Pancreas (tissue), 10 donors: ENCODE measurements around the gene NBPF19. TPM values are rescaled to one million over a fixed set of nuclear protein-coding genes. Genes with fewer than 3 reads are reported as not detected.
"Not testable (repeated sequence)": the region's sequence is repeated elsewhere in the genome, so short reads cannot be mapped to it uniquely, and the experiment has no call there.

Source experiments
- ATAC-seq, 4 donors: fragments of 200-7000 bp; cut with Tn5 transposase; one replicate each; pipeline versions ENCODE4 v1.8.0 to v1.9.1; 2020; ENCODE audit warnings: mild to moderate bottlenecking in 4 of 4, moderate library complexity in 4 of 4
- DNase-seq, 6 donors: peaks; one replicate each; pipeline ENCODE4 v3.0.0-alpha.2; 2020
- FAIRE-seq: peaks from 2 replicates; lab custom pipeline; 2012; peaks lifted over from hg19 to GRCh38; lab: Jason Lieb, UNC
- H3K27ac ChIP-seq, 4 donors: fragments of 200-600 bp; sonication (generic); 1 replicate in 3 of 4; 2 replicates in 1 of 4; pipeline versions ENCODE4 v1.5.0 to v1.8.0; 2020
- H3K27me3 ChIP-seq, 4 donors: fragments of 200-600 bp; one replicate each; pipeline ENCODE4 v1.8.0; 2021
- H3K36me3 ChIP-seq, 3 donors: fragments of 200-600 bp; sonication (generic) in 1 of 3; one replicate each; pipeline versions ENCODE4 v1.5.0 to v1.8.0; 2020 to 2021
- H3K4me1 ChIP-seq, 3 donors: fragments of 200-600 bp; one replicate each; pipeline ENCODE4 v1.8.0; 2021
- H3K4me3 ChIP-seq, 4 donors: fragments of 200-600 bp; sonication (generic) in 2 of 4; one replicate each; pipeline versions ENCODE4 v1.5.0 to v1.8.0; 2020 to 2021
- H3K9me3 ChIP-seq, 4 donors: fragments of 200-600 bp; one replicate each; pipeline ENCODE4 v1.8.0; 2021
- WGBS, 2 donors: extraction: QIAGEN DNeasy Blood & Tissue Kit; methylation state at CpG; one replicate each; pipeline ENCODE4 v1.1.7; 2013; 5-methylcytosine and 5-hydroxymethylcytosine counted together
- intact Hi-C, 3 donors: fragments of 100-400 bp; cut with DNase I; formaldehyde crosslinking; loops; one replicate each; pipeline versions ENCODE4 v1.11.1 to v1.14.2; 2022
- polyA plus RNA-seq, 2 donors: library from polyadenylated mRNA; stranded (reverse); fragments of 200-250 nt; gene quantifications; one replicate each; pipeline ENCODE4 v1.2.3, GENCODE V29; 2013
- total RNA-seq, 6 donors: library from RNA; stranded (reverse); fragmentation: NEBNext Ultra II Directional in 4 of 6; extraction: Animal tissue kit (Norgen Biotek cat#: 25700) in 4 of 6; gene quantifications; one replicate each; pipeline versions ENCODE4 v1.2.1 to v1.2.4, GENCODE V29; 2021 to 2023
- donor health status: healthy with polysubstance abuse.
- donor health status: DM: no; HTN: no; CAD: no; lungs with moderate emphysema.
- donor health status: DM: no; HTN: no; CAD: no.
- donor health status: control.
- donor health status: control.
- donor health status: Bipolar disorder and iron deficiency.
- donor health status: DM: yes; HTN: yes; CAD: no.
- donor health status: DM: no; HTN: no; CAD: no.
- donor health status: DM: no; HTN: no; CAD: no.
- donor health status: DM: yes; HTN: yes; CAD: no.

NBPF19 gene
- total RNA-seq (10 to 100 TPM in 3 of 6 donors, 1 to 10 TPM in 3; 6.6 to 15.1 (median 9.1) TPM), polyA plus RNA-seq (1 to 10 TPM; 4.6 to 6.2 TPM)

- H3K27me3 ChIP-seq, H3K4me3 ChIP-seq, H3K27ac ChIP-seq, FAIRE-seq, H3K4me1 ChIP-seq, intact Hi-C loops, ATAC-seq, H3K36me3 ChIP-seq, H3K9me3 ChIP-seq, DNase-seq: not testable (repeated sequence)
- 73 to 100% methylated on average over 1 of the region's 2 CpGs for WGBS, 2 donors
These were observed at the start of gene NBPF19 for GRCh38 chr1:149474745-149475144. NBPF19 (plus strand) TSS chr1:149475045; CDS start chr1:149475933, 888 bp downstream.

- FAIRE-seq, H3K4me3 ChIP-seq, H3K9me3 ChIP-seq, intact Hi-C loops, H3K4me1 ChIP-seq, H3K27me3 ChIP-seq, H3K36me3 ChIP-seq, ATAC-seq: not testable (repeated sequence)
- peak overlapping the region in 1 of 4 donors; percentile 15 for H3K27ac ChIP-seq
- WGBS, 2 donors = 10 to 13% methylated on average over 1 to 2 of the region's 3 CpGs
- peak in 5 of 6 donors; percentile 13 to 77 (median 52) for DNase-seq
These were observed 46.5 kb upstream of the NBPF19 start for GRCh38 chr1:149428317-149428716.

- not testable (repeated sequence) for H3K27ac ChIP-seq
These were observed 29.4 kb upstream of the NBPF19 start for GRCh38 chr1:149445451-149445850.

GRCh38 chr1:149452196-149452595, 22.6 kb upstream of the NBPF19 start:
- WGBS, 2 donors = 90 to 93% methylated on average over 1 of the region's 2 CpGs
- H3K27me3 ChIP-seq, H3K4me1 ChIP-seq, H3K36me3 ChIP-seq, FAIRE-seq, DNase-seq, H3K9me3 ChIP-seq, ATAC-seq, H3K4me3 ChIP-seq, H3K27ac ChIP-seq, intact Hi-C loops: not testable (repeated sequence)

More at GRCh38 chr1:149445451-149445850, 29.4 kb upstream of the NBPF19 start:
- ATAC-seq, H3K4me3 ChIP-seq, H3K9me3 ChIP-seq, H3K36me3 ChIP-seq, intact Hi-C loops, FAIRE-seq, DNase-seq, H3K27me3 ChIP-seq, H3K4me1 ChIP-seq: not testable (repeated sequence)
- WGBS, 2 donors = 43 to 45% methylated on average over 4 to 5 of the region's 6 CpGs

- H3K9me3 ChIP-seq, H3K4me1 ChIP-seq, intact Hi-C loops, H3K27me3 ChIP-seq, H3K27ac ChIP-seq, ATAC-seq, H3K4me3 ChIP-seq, H3K36me3 ChIP-seq, FAIRE-seq, DNase-seq: not testable (repeated sequence)
- WGBS, 2 donors = no CpG with 5 or more reads among the region's 1 CpG
These were observed 22.2 kb upstream of the NBPF19 start for GRCh38 chr1:149452652-149453051.

- peak overlapping the region in 2 of 4 donors; percentile 26 to 45 for H3K4me3 ChIP-seq
- DNase-seq = peak; percentile 13 to 64 (median 42)
- FAIRE-seq, intact Hi-C loops, H3K4me1 ChIP-seq, ATAC-seq, H3K27me3 ChIP-seq, H3K9me3 ChIP-seq, H3K36me3 ChIP-seq: not testable (repeated sequence)
- H3K27ac ChIP-seq = peak overlapping the region in 2 of 4 donors; percentile 47 to 48
- WGBS, 2 donors = 1 to 2% methylated on average over 26 to 34 of the region's 36 CpGs
These were observed 83.5 kb downstream of the NBPF19 start for GRCh38 chr1:149558350-149558825.

- FAIRE-seq, H3K36me3 ChIP-seq, H3K27me3 ChIP-seq, H3K27ac ChIP-seq, ATAC-seq, H3K4me1 ChIP-seq, H3K4me3 ChIP-seq, intact Hi-C loops, H3K9me3 ChIP-seq, DNase-seq: not testable (repeated sequence)
- 84 to 91% methylated on average over 12 to 18 of the region's 23 CpGs for WGBS, 2 donors
These were observed 87.0 kb downstream of the NBPF19 start for GRCh38 chr1:149561806-149562205.

- H3K4me3 ChIP-seq, H3K36me3 ChIP-seq, ATAC-seq, H3K27ac ChIP-seq, intact Hi-C loops, H3K9me3 ChIP-seq, FAIRE-seq, H3K4me1 ChIP-seq, DNase-seq, H3K27me3 ChIP-seq: not testable (repeated sequence)
- WGBS, 2 donors = 92 to 100% methylated on average over 1 of the region's 4 CpGs
These were observed 90.6 kb downstream of the NBPF19 start for GRCh38 chr1:149565485-149565884.

GRCh38 chr1:149572763-149573162, 97.9 kb downstream of the NBPF19 start:
- ATAC-seq, H3K9me3 ChIP-seq, FAIRE-seq, H3K27ac ChIP-seq, H3K36me3 ChIP-seq, intact Hi-C loops, DNase-seq, H3K4me1 ChIP-seq, H3K4me3 ChIP-seq, H3K27me3 ChIP-seq: not testable (repeated sequence)

GRCh38 chr1:149585592-149585991, 110.7 kb downstream of the NBPF19 start:
- H3K4me1 ChIP-seq, ATAC-seq, FAIRE-seq, intact Hi-C loops, H3K9me3 ChIP-seq, H3K27me3 ChIP-seq, H3K27ac ChIP-seq, H3K36me3 ChIP-seq, H3K4me3 ChIP-seq: not testable (repeated sequence)
- no CpG with 5 or more reads among the region's 2 CpGs for WGBS, 2 donors
- peak in 2 of 6 donors; percentile 15 for DNase-seq
